Heart left ventricle (tissue), 16 donors: Measurements from ENCODE around the gene NOS1AP. TPM values are rescaled to one million over a fixed set of nuclear protein-coding genes. Genes with fewer than 3 reads are reported as not detected.

Source experiments
- ATAC-seq, 4 donors: fragments of 200-7000 bp; cut with Tn5 transposase; one replicate each; pipeline ENCODE4 v1.9.1; 2020 to 2022; ENCODE audit warnings: moderate library complexity in 4 of 4, mild to moderate bottlenecking in 3 of 4, moderate number of reproducible peaks in 1 of 4
- DNase-seq, 5 donors: peaks; one replicate each; pipeline ENCODE4 v3.0.0-alpha.2; 2020
- H3K27ac ChIP-seq, 12 donors: fragments of 200-600 bp; sonication (generic) in 4 of 12; one replicate each; pipeline versions ENCODE4 v1.5.0 to v1.8.0; 2016 to 2022; ENCODE audit warnings: mild to moderate bottlenecking in 2 of 12
- H3K27me3 ChIP-seq, 9 donors: fragments of 200-600 bp; sonication (generic) in 2 of 9; one replicate each; pipeline versions ENCODE4 v1.5.1 to v1.8.0; 2016 to 2022; ENCODE audit warnings: mild to moderate bottlenecking in 3 of 9
- H3K36me3 ChIP-seq, 9 donors: fragments of 200-600 bp; sonication (generic) in 2 of 9; one replicate each; pipeline versions ENCODE4 v1.5.0 to v1.8.0; 2018 to 2022; ENCODE audit warnings: mild to moderate bottlenecking in 2 of 9
- H3K4me1 ChIP-seq, 12 donors: fragments of 200-600 bp; sonication (generic) in 4 of 12; one replicate each; pipeline versions ENCODE4 v1.5.0 to v1.8.0; 2016 to 2022; ENCODE audit warnings: mild to moderate bottlenecking in 3 of 12
- H3K4me3 ChIP-seq, 12 donors: fragments of 200-600 bp; sonication (generic) in 4 of 12; one replicate each; pipeline versions ENCODE4 v1.5.0 to v1.8.0; 2017 to 2022; ENCODE audit warnings: mild to moderate bottlenecking in 9 of 12, moderate library complexity in 4 of 12
- H3K9me3 ChIP-seq, 12 donors: fragments of 200-600 bp; sonication (generic) in 4 of 12; one replicate each; pipeline versions ENCODE4 v1.5.0 to v1.8.0; 2016 to 2022; ENCODE audit warnings: mild to moderate bottlenecking in 1 of 12
- POLR2A ChIP-seq, 2 donors: fragments of 450-650 bp; IDR thresholded peaks; one replicate each; pipeline ENCODE4 v1.6.1; 2017; ENCODE audit warnings: antibody characterized with exemption in 2 of 2, mild to moderate bottlenecking in 2 of 2, moderate library complexity in 2 of 2
- WGBS, 4 donors: extraction: QIAGEN DNeasy Blood & Tissue Kit in 2 of 4; methylation state at CpG; one replicate each; pipeline versions ENCODE4 v1.1.5 to v1.1.7; 2013 to 2018; 5-methylcytosine and 5-hydroxymethylcytosine counted together
- intact Hi-C, 10 donors: fragments of 100-400 bp; cut with DNase I; formaldehyde crosslinking; loops; one replicate each; pipeline versions ENCODE4 v1.11.1 to v1.14.2; 2022
- polyA plus RNA-seq, 2 donors: library from polyadenylated mRNA; stranded (reverse); fragments of 200-250 nt; gene quantifications; one replicate each; pipeline ENCODE4 v1.2.3, GENCODE V29; 2013
- total RNA-seq, 9 donors: library from RNA; depleted of rRNA in 2 of 9; stranded (reverse); fragments of >200 nt in 2 of 9; fragmentation: NEBNext Ultra II Directional in 3 of 9; extraction: Animal tissue kit (Norgen Biotek cat#: 25700) in 3 of 9; gene quantifications; one replicate each; pipeline versions ENCODE4 v1.1.0 to v1.2.4, GENCODE V29; 2016 to 2023
- TF ChIP-seq, protein P1 (sequence below), 12 donors: fragments of 200-600 bp; sonication (generic) in 4 of 12; IDR thresholded peaks; one replicate each; pipeline versions ENCODE4 v1.5.0 to v1.8.0; 2018 to 2022; ENCODE audit warnings: antibody characterized with exemption in 12 of 12, mild to moderate bottlenecking in 5 of 12
- donor health status: ischemic (EF 13 %, LVEDD 7.1; RV severe dilation, severe dysfunction).
- donor health status: healthy with polysubstance abuse.
- donor health status: DM: no; HTN: yes; CAD: no.
- donor health status: DM: no; HTN: no; CAD: no.
- donor health status: ischemic (EF 25% LVEDD 6.9; RV normal size, moderate dysfunction).
- donor health status: ischemic (EF 25% LVEDD 5.7; RV mildly dilated, moderate dysfunction).
- donor health status: healthy.
- donor health status: DM: yes; HTN: yes; CAD: no.
- donor health status: ischemic (EF 35%, LVEDD 5.7; RV mildly dilated, moderate dysfunction).
- donor health status: nonischemic (EF 11% LVEDD 7.7; RV severe dilation, severe dysfunction).
- donor health status: DM: yes; HTN: yes; CAD: no.
- donor health status: PGD.
- donor health status: ischemic (EF 29% LVEDD 5.4; RV normal size, mild dysfunction).
- donor health status: nonischemic (EF 23%, LVEDD 6.1; RV moderate dilation, normal function).

NOS1AP gene
- total and polyA plus RNA-seq, 11 donors, result 1.1 to 6.4 (median 4.3) TPM

GRCh38 chr1:162258394-162258793 lies 188.9 kb downstream of the NOS1AP start:
- no peaks in the 10 kb centered on the region for H3K36me3 ChIP-seq
- WGBS, 4 donors, result 52 to 57% (median 55%) methylated on average over 2 of the region's 2 CpGs
- no peak for DNase-seq
- H3K27ac ChIP-seq, result no peak overlapping the region
- H3K27me3 ChIP-seq, result no peaks in the 10 kb centered on the region
- TF ChIP-seq POLR2A (IDR thresholded peaks at IDR 0.05), result no peak
- TF ChIP-seq, protein P1, sequence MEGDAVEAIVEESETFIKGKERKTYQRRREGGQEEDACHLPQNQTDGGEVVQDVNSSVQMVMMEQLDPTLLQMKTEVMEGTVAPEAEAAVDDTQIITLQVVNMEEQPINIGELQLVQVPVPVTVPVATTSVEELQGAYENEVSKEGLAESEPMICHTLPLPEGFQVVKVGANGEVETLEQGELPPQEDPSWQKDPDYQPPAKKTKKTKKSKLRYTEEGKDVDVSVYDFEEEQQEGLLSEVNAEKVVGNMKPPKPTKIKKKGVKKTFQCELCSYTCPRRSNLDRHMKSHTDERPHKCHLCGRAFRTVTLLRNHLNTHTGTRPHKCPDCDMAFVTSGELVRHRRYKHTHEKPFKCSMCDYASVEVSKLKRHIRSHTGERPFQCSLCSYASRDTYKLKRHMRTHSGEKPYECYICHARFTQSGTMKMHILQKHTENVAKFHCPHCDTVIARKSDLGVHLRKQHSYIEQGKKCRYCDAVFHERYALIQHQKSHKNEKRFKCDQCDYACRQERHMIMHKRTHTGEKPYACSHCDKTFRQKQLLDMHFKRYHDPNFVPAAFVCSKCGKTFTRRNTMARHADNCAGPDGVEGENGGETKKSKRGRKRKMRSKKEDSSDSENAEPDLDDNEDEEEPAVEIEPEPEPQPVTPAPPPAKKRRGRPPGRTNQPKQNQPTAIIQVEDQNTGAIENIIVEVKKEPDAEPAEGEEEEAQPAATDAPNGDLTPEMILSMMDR (IDR thresholded peaks at IDR 0.05), result no peak
- no peak overlapping the region for H3K4me3 ChIP-seq
- no peaks in the 10 kb centered on the region for H3K9me3 ChIP-seq
- intact Hi-C loops, result no loop called here
- peaks cover 0 to 5% (median 0%) of the 10 kb centered on the region in 12 donors for H3K4me1 ChIP-seq
- no peak for ATAC-seq

- DNase-seq (no peak), ATAC-seq (no peak)
- Histone ChIP-seq H3K27ac (no peak overlapping the region), H3K9me3 (no peaks in the 10 kb centered on the region), H3K27me3 (no peaks in the 10 kb centered on the region), H3K4me1 (peaks cover 0 to 5% (median 0%) of the 10 kb centered on the region in 12 donors), H3K4me3 (no peak overlapping the region), H3K36me3 (no peaks in the 10 kb centered on the region)
- TF ChIP-seq, protein P1 (IDR thresholded peaks at IDR 0.05), result no peak
- TF ChIP-seq POLR2A (IDR thresholded peaks at IDR 0.05), result no peak
- intact Hi-C loops, result no loop called here
- 71 to 88% (median 80%) methylated on average over 1 of the region's 1 CpG for WGBS, 4 donors
These were observed 190.5 kb downstream of the NOS1AP start for GRCh38 chr1:162259894-162260455.

DNA sequence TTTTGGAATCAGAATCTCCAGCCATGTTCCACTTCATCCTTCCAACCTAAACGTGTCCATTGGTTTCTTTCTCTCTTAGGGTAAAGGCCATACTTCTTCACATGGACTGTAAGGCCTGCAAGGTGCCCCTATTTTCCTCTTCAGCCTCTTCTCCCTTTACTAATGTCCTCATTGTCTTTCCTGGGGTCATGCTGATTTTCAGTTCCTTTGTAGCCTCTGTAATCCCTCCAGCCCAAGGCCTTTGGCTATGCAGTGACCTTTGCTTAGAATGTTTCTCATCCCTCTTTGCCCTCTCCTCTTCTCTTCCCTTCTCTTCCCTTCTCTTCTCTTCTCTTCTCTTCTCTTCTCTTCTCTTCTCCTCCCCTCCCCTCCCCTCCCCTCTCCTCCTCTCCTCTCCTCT lies 194.6 kb downstream of the NOS1AP start:
- H3K9me3 ChIP-seq, result no peaks in the 10 kb centered on the region
- no peak for DNase-seq
- no peak overlapping the region for H3K4me3 ChIP-seq
- no peak overlapping the region for H3K27ac ChIP-seq
- no peaks in the 10 kb centered on the region for H3K4me1 ChIP-seq
- WGBS, 4 donors, result 83 to 94% (median 92%) methylated on average over 1 of the region's 1 CpG
- TF ChIP-seq, protein P1 (IDR thresholded peaks at IDR 0.05), result no peak
- TF ChIP-seq POLR2A (IDR thresholded peaks at IDR 0.05), result no peak
- intact Hi-C loops, result no loop called here
- no peak for ATAC-seq
- H3K36me3 ChIP-seq, result no peaks in the 10 kb centered on the region
- no peaks in the 10 kb centered on the region for H3K27me3 ChIP-seq

DNA sequence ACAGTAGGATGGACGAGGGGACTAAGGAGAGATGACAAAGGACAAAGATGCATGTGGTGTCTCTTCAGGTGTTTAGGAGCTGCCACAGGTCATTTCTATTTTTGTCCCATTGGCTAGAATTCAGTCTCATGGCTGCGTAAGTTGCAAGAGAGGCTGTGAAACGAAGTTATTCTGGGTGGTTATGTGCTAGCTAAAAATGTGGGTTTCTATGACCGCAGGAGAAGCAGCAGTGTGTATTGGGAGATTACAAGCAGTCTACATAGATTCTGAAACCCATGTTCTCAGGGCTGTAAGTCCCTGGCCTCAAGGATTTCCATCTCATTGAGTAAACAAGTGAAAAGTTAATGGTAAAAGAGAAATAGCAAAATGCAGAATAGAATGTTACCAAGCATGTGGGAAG lies 196.5 kb downstream of the NOS1AP start:
- intact Hi-C loops, result no loop called here

More for the DNA sequence above, 196.5 kb downstream of the NOS1AP start:
- DNase-seq (no peak), ATAC-seq (no peak)
- no peaks in the 10 kb centered on the region for H3K36me3 ChIP-seq
- H3K9me3 ChIP-seq, result no peaks in the 10 kb centered on the region
- 79 to 91% (median 82%) methylated on average over 4 of the region's 4 CpGs for WGBS, 4 donors
- no peak overlapping the region for H3K4me3 ChIP-seq
- H3K27ac ChIP-seq, result no peak overlapping the region
- H3K27me3 ChIP-seq, result no peaks in the 10 kb centered on the region
- H3K4me1 ChIP-seq, result no peaks in the 10 kb centered on the region
- TF ChIP-seq, protein P1 (IDR thresholded peaks at IDR 0.05), result no peak
- no peak for TF ChIP-seq POLR2A (IDR thresholded peaks at IDR 0.05)
